Caco-2 (cell line): ENCODE measurements around the gene BORA. TPM values are rescaled to one million over a fixed set of nuclear protein-coding genes. Genes with fewer than 3 reads are reported as not detected.
"Not testable (repeated sequence)": the region's sequence is repeated elsewhere in the genome, so short reads cannot be mapped to it uniquely, and the experiment has no call there.

Experiments
- BruUV-seq: library from RNA; stranded (reverse); fragments of 400-500 nt; replicated peaks from 2 replicates; lab custom pipeline; 2021; lab: Mats Ljungman, UMichigan
- CTCF ChIA-PET: fragments of 300-600 bp; sonication (Branson Sonifier 250); formaldehyde crosslinking; loops from one replicate; lab custom pipeline; 2022; ENCODE audit warnings: antibody characterized with exemption; lab: Charles Lee
- POLR2A ChIA-PET: fragments of 300-600 bp; sonication (Branson Sonifier 250); formaldehyde crosslinking; loops from one replicate; lab custom pipeline; 2022; ENCODE audit warnings: antibody characterized with exemption; lab: Charles Lee
- DNase-seq, 2 experiments: peaks; one replicate each; pipeline versions ENCODE4 v3.0.0 to v3.0.0-alpha.2; 2020 to 2022
- H3K27me3 ChIP-seq: replicated peaks from 2 replicates; pipeline ENCODE4 v1.6.0; 2011; ENCODE audit warnings: low read length; ENCODE audit not compliant: control insufficient read depth, insufficient read depth
- H3K36me3 ChIP-seq: 2 replicates; pipeline ENCODE4 v1.5.1; 2011; ENCODE audit warnings: low read length; ENCODE audit not compliant: control insufficient read depth, insufficient read depth
- H3K4me1 ChIP-seq: fragments of 250-450 bp; sonication (Bioruptor Pico); 2 replicates; pipeline ENCODE4 v1.5.1; 2020; ENCODE audit warnings: mild to moderate bottlenecking
- H3K4me3 ChIP-seq: 2 replicates; pipeline ENCODE4 v1.5.1; 2011; ENCODE audit warnings: low read depth, mild to moderate bottlenecking, control low read depth, low read length
- H3K9me3 ChIP-seq: fragments of 250-450 bp; sonication (Bioruptor Pico); 2 replicates; pipeline ENCODE4 v1.5.1; 2020; ENCODE audit warnings: mild to moderate bottlenecking, moderate library complexity
- H3K27ac Mint-ChIP-seq: one replicate; pipeline ENCODE4 v1.8.0; 2022; ENCODE audit warnings: mixed read lengths; ENCODE audit not compliant: unreplicated experiment
- H3K27me3 Mint-ChIP-seq: one replicate; pipeline ENCODE4 v1.8.0; 2022; ENCODE audit warnings: mixed read lengths; ENCODE audit not compliant: insufficient read depth, unreplicated experiment
- H3K36me3 Mint-ChIP-seq: one replicate; pipeline ENCODE4 v1.8.0; 2022; ENCODE audit warnings: mild to moderate bottlenecking, mixed read lengths; ENCODE audit not compliant: insufficient read depth, unreplicated experiment
- H3K4me1 Mint-ChIP-seq: one replicate; pipeline ENCODE4 v1.8.0; 2022; ENCODE audit warnings: low read depth, mixed read lengths; ENCODE audit not compliant: unreplicated experiment
- H3K4me3 Mint-ChIP-seq: one replicate; pipeline ENCODE4 v1.8.0; 2022; ENCODE audit warnings: mild to moderate bottlenecking, moderate library complexity, mixed read lengths; ENCODE audit not compliant: unreplicated experiment
- H3K9me3 Mint-ChIP-seq: one replicate; pipeline ENCODE4 v1.8.0; 2022; ENCODE audit warnings: mixed read lengths; ENCODE audit not compliant: unreplicated experiment
- CTCF ChIP-seq, 2 experiments: fragments of 200-600 bp in 1 of 2; IDR thresholded peaks; 1 replicate in 1 of 2; 2 replicates in 1 of 2; pipeline versions ENCODE4 v1.5.1 to v1.8.0; 2011 to 2022; ENCODE audit warnings: antibody characterized with exemption in 1 of 2, control low read depth in 1 of 2, inconsistent platforms in 1 of 2, low read depth in 1 of 2, low read length in 1 of 2, mild to moderate bottlenecking in 1 of 2, moderate library complexity in 1 of 2; ENCODE audit not compliant: insufficient read depth in 1 of 2, severe bottlenecking in 1 of 2, unreplicated experiment in 1 of 2
- intact Hi-C: fragments of 100-400 bp; cut with micrococcal nuclease; formaldehyde crosslinking; loops from one replicate; pipeline ENCODE4 v1.10.0; 2022; ENCODE audit not compliant: unreplicated experiment
- total RNA-seq: library from RNA; stranded (reverse); gene quantifications from 2 replicates; pipeline ENCODE4 v1.2.3, GENCODE V29; 2022

Gene BORA
- total RNA-seq, 1 experiment from 2014 or later, result 27.5 TPM

- no peaks in the 10 kb centered on the region for H3K9me3 Mint-ChIP-seq
- Histone ChIP-seq H3K36me3 (no peaks in the 10 kb centered on the region), H3K9me3 (no peaks in the 10 kb centered on the region), H3K4me1 (peaks cover 8% of the 10 kb centered on the region), H3K4me3 (peak overlapping the region; percentile 98), H3K27me3 (no peaks in the 10 kb centered on the region)
- H3K36me3 Mint-ChIP-seq, result peaks cover 36% of the 10 kb centered on the region
- intact Hi-C loops, result loop anchor here (1.0 kb wide), 1 partner anchor 55 kb away; the partner anchor contains the start of genes BORA and MZT1
- CTCF ChIA-PET, result no interaction called here
- TF ChIP-seq CTCF (IDR thresholded peaks at IDR 0.05; ENCODE audit: insufficient read depth in 1 of 2, low read depth in 1 of 2, low read length in 1 of 2, severe bottlenecking in 1 of 2, unreplicated experiment in 1 of 2), result no peak
- no peaks in the 10 kb centered on the region for H3K4me1 Mint-ChIP-seq
- POLR2A ChIA-PET, result no interaction called here
- no TSS peak for BruUV-seq
- H3K27ac Mint-ChIP-seq, result peak overlapping the region; percentile 99
- H3K4me3 Mint-ChIP-seq, result peak overlapping the region; percentile 98
- no peaks in the 10 kb centered on the region for H3K27me3 Mint-ChIP-seq
- no peak for DNase-seq
These were observed 55.0 kb downstream of the BORA start for GRCh38 chr13:72782717-72783116.

- CTCF ChIA-PET, H3K4me3 Mint-ChIP-seq, H3K9me3 ChIP-seq, H3K9me3 Mint-ChIP-seq, BruUV-seq, H3K4me3 ChIP-seq, H3K36me3 ChIP-seq, H3K27me3 Mint-ChIP-seq, intact Hi-C loops, H3K27ac Mint-ChIP-seq, H3K4me1 Mint-ChIP-seq, H3K27me3 ChIP-seq, DNase-seq, POLR2A ChIA-PET, H3K4me1 ChIP-seq: not testable (repeated sequence)
- H3K36me3 Mint-ChIP-seq, result peaks cover 23% of the 10 kb centered on the region
These were observed 57.0 kb downstream of the BORA start for GRCh38 chr13:72784679-72785078.

GRCh38 chr13:72788831-72789230 is 61.1 kb downstream of the BORA start:
- DNase-seq, result no peak
- Mint-ChIP-seq H3K36me3 (peaks cover 16% of the 10 kb centered on the region), H3K27me3 (no peaks in the 10 kb centered on the region), H3K9me3 (no peaks in the 10 kb centered on the region), H3K4me1 (peaks cover 7% of the 10 kb centered on the region), H3K4me3 (no peak overlapping the region), H3K27ac (no peak overlapping the region)
- TF ChIP-seq CTCF (IDR thresholded peaks at IDR 0.05; ENCODE audit: insufficient read depth in 1 of 2, low read depth in 1 of 2, low read length in 1 of 2, severe bottlenecking in 1 of 2, unreplicated experiment in 1 of 2), result no peak
- Histone ChIP-seq H3K27me3 (no peaks in the 10 kb centered on the region), H3K36me3 (no peaks in the 10 kb centered on the region), H3K9me3 (no peaks in the 10 kb centered on the region), H3K4me3 (no peak overlapping the region), H3K4me1 (no peaks in the 10 kb centered on the region)
- ChIA-PET POLR2A (interaction anchor here (0.6 kb wide), 1 partner anchor 888 kb away, joined by 3 read pairs; no protein-coding TSS in a partner anchor), CTCF (no interaction called here)
- BruUV-seq, result no TSS peak
- intact Hi-C loops, result no loop called here
